Endothelial cell of hepatic sinusoid (primary cell): ENCODE data around the gene ATP6V1E1.
"Not testable (repeated sequence)": the region's sequence is repeated elsewhere in the genome, so short reads cannot be mapped to it uniquely, and the experiment has no call there.

Experiments
- in situ Hi-C: cut with HindIII; loops from 2 replicates; pipeline ENCODE4 v1.10.0; 2017; ENCODE audit warnings: low sequenced_read_pairs

Gene ATP6V1E1

DNA sequence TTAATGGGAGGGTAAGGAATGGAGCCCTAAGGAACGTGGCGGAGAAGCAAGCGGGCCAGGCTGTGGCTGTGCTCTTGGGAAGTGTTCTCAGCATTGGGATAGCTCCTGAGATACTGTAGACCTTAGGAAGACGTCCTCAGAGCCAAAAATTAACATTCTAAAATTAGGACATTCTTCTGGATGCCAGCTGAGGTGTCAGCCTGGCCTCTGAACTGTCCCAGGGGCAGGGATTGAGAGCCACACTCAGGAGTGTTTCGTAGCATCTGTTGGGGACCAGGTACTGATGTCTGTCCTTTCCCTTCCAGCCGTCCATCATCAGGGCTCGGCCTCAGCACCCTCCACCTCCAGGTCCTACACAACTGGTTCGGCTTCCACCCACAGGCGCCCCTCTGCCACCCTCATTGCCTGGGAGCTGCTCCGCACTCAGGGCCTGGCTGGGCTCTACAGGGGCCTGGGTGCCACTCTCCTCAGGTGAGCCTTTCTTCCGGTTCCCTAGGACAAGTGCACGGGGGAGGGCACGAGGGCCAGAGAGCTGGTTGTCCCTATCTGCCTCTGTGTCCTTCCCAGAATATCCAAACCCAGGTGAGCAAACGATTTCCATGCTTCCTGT lies 41.6 kb downstream of the ATP6V1E1 start:
- in situ Hi-C loops = no loop called here

DNA sequence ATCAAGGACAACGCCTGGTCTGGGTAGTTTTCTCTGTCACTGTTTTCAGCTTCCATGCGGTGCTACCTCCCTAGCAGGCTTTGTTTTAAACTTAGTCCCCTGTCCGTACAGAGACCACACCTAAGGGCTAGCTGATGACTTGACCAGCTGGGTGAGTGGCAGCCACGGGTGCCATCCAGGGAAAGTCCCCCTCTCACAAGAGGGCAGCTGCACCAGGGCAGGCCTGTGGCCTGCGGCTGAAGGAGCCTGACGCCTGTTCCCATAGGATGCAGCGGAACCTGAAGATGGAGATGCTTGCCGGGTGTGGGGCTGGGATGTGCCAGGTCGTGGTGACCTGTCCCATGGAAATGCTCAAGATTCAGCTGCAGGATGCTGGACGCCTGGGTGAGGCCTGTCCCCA lies 45.4 kb downstream of the ATP6V1E1 start:
- in situ Hi-C loops = no loop called here

DNA sequence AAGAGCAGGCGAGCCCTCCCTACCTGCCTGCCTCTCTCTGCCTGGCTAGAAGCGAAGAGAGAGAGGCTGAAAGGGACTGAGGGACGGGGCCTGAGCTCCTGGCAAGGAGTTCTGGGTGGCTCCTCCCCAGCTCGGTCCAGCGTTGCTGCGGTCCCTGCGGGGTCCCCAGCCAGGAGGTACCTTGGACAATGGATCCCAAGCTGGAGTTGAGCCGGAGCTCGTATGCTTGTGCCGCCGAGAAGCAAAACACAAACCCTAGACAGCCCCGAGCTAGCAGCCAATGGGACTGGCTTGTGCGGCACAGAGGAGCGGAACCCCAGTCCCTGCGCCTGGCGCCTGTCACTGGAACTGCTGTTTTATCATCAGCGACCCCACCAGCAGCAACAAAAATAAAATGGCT lies 46.9 kb downstream of the ATP6V1E1 start:
- in situ Hi-C loops = no loop called here

- in situ Hi-C loops = no loop called here
These were observed 47.5 kb downstream of the ATP6V1E1 start for GRCh38 chr22:17581056-17581455.

DNA sequence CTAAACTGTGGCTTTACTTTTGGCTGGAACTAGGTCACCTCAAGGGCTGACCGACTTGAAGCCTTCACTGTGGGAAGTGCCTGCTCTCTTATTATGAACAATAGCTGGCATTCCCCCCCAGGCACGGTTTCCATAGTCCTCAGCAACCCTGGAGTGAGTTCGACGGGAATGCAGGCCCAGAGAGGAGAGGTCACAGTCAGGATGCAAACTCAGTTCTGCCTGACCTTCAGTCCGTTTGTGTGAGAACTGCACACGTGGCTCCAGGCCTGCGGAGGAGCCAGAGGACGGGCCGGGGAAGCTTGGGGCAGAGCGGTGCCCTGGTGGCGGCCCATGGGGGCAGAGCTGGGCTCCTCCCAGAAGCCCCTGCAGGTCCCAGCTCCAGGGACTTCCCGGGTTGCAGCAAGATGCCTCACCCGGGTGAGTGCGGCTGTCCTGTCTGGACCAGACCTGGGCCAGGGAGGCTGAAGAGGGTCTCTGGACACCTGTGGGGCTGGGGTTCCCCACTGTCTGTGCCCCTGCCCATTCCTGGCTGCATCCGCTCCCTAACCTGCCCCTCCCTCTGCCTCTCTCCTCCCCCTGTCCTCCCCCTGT lies 48.0 kb downstream of the ATP6V1E1 start:
- in situ Hi-C loops = no loop called here

- in situ Hi-C loops = no loop called here
These were observed 49.0 kb downstream of the ATP6V1E1 start for GRCh38 chr22:17579535-17579981.

GRCh38 chr22:17578136-17578754 lies 50.3 kb downstream of the ATP6V1E1 start:
- in situ Hi-C loops = no loop called here

GRCh38 chr22:17576470-17576869 lies 52.1 kb downstream of the ATP6V1E1 start:
- in situ Hi-C loops = no loop called here

- in situ Hi-C loops = no loop called here
These were observed 52.9 kb downstream of the ATP6V1E1 start for GRCh38 chr22:17575681-17576080.

- in situ Hi-C loops = no loop called here
These were observed 53.4 kb downstream of the ATP6V1E1 start for GRCh38 chr22:17575151-17575550.

DNA sequence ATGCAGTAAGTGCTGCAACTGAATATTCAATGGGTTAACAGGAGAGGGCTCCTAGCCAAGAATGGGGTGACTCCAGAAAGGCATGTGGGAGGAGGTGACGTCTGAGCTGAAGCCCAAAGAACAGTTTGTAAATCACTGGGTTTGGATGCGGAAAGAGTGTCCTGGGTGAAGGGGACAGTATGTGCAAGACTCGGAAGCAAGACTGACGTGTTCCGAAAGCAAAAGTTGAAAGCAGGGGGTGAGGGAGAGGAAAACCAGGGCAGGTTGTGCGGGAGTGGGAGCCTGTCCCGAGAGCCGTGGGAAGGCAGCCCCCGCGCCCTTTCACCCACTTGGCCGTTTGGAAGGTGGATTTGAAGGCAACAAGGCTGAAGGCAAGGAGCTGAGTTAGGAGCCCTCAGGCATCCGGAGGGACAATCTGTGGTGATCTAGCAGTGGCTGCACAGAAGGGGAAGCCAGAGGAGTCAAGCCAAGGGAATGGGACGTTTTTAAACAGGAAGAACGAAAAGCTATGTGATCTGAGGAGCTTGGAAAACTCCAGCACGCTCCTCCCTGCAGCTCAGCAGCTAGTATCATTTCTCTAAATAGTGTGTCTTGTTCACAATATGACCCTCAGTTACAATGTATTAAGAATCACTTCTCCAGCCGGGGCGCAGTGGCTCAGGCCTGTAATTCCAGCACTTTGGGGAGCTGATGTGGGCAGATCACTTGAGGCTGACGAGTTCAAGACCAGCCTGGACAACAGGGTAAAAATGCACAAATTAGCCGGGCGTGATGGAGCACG lies 57.5 kb downstream of the ATP6V1E1 start:
- in situ Hi-C loops = no loop called here

GRCh38 chr22:17569971-17570511 lies 58.5 kb downstream of the ATP6V1E1 start:
- in situ Hi-C loops = no loop called here

GRCh38 chr22:17566776-17567175 lies 61.8 kb downstream of the ATP6V1E1 start:
- in situ Hi-C loops = no loop called here

GRCh38 chr22:17566016-17566687 lies 62.4 kb downstream of the ATP6V1E1 start:
- in situ Hi-C loops = not testable (repeated sequence)

GRCh38 chr22:17563936-17564391 lies 64.6 kb downstream of the ATP6V1E1 start:
- in situ Hi-C loops = no loop called here

- in situ Hi-C loops = no loop called here
These were observed 65.4 kb downstream of the ATP6V1E1 start, which contains the start of gene SLC25A18 for GRCh38 chr22:17562906-17563870. SLC25A18 (plus strand) TSS chr22:17563498; CDS start chr22:17579945, 16,447 bp downstream.

DNA sequence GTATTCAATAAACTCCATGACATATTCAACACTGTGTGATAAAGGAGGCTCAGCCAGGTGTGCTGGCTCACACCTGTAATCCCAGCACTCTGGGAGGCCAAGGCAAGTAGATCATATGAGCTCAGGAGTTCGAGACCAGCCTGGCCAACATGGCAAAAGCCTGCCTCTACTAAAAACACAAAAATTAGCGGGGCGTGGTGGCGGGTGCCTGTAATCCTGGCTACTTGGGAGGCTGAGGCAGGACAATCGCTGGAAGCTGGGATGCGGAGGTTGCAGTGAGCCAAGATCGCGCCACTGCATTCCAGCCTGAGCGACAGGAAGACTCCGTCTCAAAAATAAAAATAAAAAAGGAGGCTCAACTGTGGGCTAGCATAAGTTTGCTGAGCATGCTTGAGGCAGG lies 69.4 kb downstream of the ATP6V1E1 start:
- in situ Hi-C loops = no loop called here

DNA sequence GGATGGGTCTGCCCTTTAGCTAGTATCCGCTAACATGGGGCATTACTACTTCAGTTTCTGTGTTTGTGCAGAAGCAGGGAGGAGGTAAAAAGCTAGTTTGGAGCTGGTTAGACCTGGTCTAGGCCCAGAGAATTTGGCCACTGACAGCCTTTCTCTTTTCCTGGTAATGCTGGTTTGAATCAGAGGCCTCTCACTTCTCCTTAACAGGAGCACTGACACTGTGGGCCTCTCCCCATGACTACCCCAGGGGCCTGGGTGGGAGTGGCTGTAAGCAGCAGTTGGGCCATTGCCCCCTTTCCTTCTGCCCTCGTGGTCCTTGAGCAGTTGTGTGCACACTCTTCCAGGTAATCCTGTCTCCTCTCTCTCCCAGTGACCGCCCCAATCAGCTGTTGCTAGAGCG lies 73.7 kb downstream of the ATP6V1E1 start:
- in situ Hi-C loops = no loop called here

DNA sequence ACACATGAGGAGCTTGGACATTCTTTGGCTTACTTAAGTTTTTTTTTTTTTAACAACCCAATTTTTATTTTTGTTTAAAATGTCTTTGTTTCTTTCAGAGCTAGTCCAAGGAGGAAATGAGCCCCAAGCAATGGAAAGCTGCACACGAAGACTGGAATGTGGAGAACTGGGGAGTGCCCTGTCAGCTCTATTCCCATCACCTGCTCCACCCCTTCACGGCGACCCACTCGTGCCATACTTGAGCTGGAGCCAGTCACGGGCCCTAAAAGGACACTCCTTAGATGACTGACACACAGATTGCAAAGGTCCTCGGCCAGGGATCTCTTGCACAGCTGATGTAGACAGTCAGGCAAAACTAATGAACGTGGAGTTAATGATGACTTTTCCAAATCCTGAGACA lies 75.8 kb downstream of the ATP6V1E1 start:
- in situ Hi-C loops = no loop called here
